HG03135 (cell line): ENCODE results near the gene FNDC7.
"Not testable (repeated sequence)": the region's sequence is repeated elsewhere in the genome, so short reads cannot be mapped to it uniquely, and the experiment has no call there.

Source experiments
- ATAC-seq: cut with Tn5 transposase; IDR thresholded peaks from one replicate; pipeline ENCODE4 v1.9.1; 2021; ENCODE audit warnings: mild to moderate bottlenecking, moderate library complexity; ENCODE audit not compliant: unreplicated experiment

The FNDC7 gene

DNA sequence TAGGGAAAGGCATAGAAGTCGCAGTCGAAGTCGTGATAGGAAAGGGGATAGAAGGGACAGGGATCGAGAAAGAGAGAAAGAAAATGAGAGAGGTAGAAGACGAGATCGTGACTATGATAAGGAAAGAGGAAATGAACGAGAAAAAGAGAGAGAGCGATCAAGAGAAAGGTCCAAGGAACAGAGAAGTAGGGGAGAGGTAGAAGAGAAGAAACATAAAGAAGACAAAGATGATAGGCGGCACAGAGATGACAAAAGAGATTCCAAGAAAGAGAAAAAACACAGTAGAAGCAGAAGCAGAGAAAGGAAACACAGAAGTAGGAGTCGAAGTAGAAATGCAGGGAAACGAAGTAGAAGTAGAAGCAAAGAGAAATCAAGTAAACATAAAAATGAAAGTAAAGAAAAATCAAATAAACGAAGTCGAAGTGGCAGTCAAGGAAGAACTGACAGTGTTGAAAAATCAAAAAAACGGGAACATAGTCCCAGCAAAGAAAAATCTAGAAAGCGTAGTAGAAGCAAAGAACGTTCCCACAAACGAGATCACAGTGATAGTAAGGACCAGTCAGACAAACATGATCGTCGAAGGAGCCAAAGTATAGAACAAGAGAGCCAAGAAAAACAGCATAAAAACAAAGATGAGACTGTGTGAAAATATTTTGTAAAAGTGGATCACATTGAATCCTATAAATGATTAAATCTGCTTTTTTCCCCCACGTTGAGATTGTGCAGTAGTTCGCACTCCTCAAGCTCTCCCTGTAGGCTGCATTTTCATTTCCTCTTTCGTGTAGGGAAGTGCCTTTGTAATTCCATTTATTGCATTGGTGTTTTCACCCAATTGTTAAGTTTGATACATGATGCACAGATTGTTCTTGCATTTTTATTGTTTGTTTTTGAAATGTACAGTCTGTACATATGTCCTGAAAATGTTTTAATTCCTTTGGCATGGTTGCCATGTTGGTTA, 13.1 kb upstream of the FNDC7 start:
- no peak for ATAC-seq

DNA sequence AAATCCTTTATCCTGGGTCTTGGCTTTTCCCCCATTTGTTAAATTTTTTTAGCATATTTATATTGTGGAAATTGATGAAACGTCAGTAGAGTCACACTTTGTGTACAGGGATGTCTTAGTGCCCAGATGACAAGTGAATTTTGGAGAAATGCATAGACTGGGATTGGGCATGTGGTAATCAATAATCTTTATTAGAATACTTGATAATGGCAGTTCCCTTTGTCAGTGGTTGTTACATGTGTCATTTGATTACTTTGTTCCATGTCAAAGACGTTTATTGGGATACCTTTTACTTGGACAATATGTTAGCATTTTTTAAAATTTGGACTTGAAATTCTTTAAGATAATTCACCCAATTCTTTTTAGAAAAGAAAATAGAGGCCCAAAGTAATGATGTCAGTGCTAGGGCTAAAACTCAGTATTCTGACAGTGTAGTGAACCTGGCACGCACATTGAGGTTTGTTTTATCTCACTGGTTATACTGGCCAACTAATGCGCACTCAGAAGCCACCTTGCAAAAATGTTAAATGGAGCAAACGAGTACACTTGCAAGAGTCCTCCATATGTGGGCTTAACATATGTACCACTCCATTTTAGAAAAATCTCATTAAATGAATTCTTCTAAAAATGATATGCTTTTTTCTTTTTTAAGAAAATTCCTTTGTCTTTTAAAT, 11.4 kb upstream of the FNDC7 start:
- no peak for ATAC-seq

DNA sequence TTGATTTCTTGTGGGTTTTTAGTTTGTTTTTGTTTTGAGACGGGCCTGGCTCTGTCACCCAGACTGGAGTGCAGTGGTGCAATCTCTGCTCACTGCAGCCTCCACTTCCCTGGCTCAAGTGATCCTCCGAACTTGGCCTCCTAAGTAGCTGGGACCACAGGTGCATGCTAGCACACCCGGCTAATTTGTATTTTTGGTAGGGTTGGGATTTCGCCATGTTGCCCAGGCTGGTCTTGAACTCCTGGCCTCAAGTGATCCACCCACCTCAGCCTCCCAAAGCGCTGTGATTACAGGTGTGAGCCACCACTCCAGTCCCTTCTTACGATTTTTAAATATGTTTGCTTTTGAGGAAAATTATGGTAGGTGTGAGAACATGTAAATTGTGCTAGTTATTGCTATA, 10.6 kb upstream of the FNDC7 start:
- not testable (repeated sequence) for ATAC-seq

DNA sequence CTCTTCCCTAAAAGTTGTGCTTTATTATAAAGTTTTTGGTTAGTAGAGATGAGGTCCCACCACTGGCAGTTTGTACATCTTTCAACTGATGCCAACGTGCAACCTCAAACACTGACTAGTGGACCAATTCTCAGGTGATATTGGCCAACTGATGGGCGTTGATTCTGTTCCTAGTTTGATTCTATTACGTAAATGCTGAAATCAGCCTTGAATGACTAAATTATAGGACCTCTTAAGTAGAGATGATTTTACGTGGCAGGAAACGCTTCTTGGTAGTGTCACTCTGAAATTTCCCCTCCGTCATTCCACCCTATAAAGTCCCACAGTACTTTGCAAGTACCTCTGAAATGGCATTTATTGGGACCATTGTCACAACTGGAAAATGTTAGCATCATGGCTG, 8.8 kb upstream of the FNDC7 start:
- no peak for ATAC-seq

DNA sequence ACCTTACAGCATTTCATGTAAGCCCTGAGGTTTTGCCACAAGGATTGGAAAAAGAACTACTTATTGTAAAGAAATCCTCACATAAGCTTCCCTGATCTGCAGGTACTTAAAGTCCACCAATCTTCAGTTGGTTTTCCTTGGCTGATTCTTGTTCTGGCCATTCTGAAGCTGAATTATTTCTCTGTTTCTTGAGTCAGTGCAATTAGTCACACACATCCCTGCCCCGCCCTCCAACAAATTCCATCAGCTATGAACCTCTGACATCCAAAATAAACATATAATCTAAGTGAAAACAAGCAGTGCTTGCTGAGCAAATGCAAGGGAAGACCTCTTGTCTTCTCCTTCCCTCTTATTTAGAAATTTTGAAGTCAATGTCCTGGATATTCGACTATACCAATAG, 8.2 kb upstream of the FNDC7 start:
- no peak for ATAC-seq

DNA sequence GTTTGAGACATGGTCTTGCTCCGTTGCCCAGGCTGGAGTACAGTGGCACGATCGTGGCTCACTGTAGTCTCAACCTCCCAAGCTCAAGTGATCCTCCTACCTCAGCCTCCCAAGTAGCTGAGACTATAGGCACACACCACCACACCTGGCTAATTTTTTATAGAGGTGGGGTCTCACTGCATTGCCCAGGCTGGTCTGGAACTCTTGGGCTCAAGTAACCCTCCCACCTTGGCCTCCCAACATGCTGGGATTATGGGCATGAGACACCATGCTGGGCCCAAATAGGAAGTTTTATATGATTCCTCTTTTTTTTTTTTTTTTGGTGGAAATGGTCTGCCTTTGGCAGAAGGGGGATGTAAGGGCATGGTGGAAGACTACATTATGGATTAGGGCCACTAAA, 6.1 kb upstream of the FNDC7 start:
- ATAC-seq, result no peak

DNA sequence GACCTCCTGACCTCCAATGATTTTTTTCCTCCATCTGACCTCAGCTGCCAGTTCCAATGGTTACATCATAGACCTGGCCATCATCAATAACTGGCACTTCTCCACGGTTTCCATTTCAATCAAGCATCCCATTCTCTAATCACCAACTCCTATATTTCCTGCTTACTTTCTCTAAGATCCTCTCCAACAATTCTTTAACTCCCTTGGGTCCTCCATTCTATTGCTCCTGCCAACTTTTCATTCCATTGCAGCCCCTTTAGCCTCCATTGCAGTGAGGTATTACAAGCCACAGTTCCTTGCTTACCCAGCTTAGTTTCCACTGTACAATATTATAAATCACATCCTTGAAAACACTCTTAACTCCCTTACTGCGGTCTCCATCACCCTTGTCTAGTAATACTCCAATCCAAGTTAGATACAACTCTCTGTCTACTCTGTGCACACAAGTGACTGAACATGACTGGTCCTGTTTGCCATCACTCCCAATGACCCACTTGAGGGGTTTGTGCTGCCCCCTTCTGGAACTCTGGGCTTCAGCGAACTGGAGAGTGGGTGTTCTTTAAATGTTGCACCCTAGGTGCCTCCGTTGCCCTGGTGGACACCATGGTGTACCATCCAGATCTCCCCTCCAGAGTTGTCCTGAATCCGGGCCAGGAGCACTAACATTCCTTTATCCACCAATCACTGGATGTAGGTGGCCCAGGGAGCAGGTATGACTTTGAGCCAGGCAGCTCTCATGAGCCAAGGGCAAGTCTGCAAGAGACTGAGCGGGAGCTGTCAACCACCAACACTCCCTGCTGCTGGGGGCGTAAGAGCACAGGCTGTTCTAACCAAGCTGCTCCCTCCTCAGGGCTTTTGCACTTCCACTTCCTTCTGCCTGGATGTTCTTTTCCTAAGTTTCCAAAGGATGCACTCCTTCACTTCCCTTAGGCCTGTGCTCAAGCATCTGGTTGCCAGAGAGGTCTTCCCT, 3.7 kb upstream of the FNDC7 start:
- peak; percentile 51 for ATAC-seq

DNA sequence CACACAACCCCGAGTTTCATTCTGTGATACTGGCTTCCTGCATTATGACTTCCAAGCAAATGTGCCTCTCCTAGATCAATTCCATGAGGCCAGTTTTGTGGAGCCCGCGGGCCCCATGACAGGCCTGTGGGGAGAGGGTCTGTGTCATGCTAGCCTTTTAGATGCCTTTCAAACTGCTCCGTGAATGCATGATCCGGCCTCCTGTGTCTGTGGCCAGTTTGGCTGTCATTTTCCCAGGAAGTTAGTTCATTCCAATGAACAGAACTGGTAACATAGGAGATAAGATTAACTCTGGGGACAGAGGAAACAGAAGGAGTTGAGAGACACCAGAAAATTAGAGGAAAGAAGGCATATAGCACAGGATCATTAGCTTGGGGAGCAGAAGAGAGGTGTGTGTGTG, 3.2 kb downstream of the FNDC7 start:
- ATAC-seq, result no peak

DNA sequence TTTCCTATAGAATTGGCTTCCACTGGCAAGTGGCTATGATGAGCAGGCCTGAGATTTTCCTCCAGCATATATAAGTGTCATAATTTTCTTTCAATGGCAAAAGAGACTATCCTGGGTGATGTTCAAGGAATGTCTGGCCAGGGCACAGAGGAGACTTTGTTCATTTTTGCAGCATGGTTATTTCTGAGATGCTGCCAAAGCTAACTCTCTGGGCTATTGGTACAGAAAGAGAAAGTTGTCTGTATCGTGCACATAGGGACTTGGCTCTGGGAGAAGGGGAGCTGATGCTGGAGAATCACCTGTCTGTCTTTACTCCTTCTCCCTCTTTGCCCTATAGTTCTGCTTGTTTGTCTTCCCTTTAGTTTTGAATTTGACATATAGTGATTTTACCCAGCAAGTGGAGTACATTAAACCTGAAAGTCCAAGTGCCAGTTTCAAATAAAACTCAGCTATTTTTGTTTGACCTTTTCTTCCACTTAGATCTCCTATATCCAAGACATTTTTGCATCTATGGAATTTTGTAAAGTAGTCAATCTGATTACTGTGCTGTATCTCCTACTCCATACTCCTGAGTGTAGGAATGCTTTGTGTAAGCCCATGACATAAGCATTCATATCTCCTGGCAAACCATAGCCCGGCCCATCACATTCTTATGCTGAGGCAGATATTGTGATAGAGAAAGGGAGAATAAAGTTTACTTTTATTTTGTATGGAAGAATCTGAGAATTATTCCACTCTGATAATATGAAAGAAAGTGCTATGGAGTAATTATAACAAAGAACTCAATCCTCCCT, 3.9 kb downstream of the FNDC7 start:
- no peak for ATAC-seq

DNA sequence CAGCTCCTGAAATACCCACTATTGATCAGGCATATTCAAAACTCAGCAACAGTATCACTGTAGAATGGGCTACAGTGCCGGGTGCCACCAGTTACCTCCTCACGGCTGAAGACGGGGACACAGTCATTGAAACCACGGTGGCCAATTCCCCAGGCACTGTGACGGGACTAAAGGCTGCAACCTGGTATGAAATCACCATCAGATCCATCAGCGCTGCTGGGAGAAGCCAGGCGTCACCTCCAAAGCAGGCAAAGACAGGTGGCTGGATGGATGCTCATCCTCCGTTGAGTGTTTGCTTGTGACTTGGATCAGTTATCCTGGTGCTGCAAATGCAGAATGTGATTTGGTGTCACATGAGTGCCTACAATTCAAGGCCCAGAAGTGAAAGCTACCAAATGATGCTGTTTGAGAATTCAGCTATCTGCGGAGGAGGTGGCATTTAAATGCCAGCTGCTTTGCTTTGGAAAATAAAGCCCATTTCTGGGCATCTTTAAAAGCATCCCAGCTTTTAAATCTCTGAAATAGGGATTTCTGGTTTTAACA, 5.1 kb downstream of the FNDC7 start:
- no peak for ATAC-seq

DNA sequence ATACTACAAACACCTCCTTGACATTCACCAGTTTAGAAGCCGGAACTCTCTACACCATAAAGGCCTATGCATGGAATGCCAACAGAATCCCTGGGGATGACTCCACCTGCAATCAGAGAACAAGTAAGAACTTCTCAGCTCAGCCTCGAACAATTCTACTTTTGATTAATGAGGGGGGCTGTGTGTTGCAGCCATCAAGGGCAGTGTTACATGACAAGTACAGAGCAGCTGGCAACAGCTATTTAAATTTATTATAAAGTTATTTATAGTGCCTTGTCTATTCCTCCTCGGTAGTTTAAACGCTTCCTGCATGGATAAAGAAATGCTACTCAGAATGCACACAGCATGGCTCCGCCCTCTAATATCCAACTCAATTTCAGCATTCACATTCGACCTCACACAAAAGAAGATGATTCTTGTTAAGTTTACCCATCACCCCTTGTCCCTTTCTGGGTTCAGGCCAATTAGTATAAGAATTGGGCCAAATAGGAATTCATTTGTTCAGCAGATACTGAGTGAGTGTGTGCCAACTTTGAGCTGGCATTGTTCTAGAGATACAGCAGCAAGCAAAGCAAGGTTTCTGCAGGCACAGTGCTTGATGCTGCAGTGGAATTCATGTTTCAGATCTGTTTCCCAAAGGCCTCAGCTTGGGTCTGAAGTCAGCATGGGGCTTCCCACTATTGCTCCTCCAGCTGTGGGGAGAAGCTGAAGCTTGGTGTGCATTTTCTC, 6.4 kb downstream of the FNDC7 start:
- ATAC-seq, result no peak

DNA sequence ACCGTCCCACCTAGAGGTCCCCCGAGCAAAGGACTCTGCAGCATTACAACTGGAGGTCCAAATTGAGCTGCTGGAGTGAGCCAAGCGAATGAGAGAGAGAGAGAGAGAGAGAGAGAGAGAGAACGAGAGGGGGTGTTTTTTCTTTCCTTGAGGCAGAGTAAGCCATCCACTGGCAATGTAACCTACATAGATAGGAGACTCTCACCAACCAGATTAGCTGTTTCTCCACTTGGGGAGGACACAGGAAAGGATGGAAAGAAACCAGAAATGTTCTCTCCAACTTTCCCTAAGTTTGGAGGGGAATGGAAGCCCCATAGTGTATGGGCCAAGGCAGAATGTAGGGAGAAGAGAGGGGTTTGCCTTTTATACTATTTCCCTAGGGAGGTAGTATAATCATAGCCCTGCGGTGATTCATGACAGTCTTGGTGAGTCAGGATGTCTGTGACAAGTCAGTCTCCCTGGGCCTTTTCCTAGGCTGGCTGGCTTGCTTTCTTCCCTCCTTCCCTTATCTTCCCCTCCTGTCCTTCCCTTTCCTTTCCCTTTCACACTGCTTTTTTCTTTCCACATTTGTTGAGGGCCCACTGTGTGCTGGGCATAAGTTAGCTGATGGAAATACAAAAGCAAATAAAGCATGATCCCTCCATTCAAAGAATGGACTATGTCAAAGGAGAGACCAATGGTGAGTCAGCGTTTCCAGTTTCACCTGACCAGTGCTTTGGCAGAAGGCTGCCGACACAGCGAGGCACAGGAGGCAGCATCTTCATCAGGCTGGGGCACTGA, 7.1 kb downstream of the FNDC7 start:
- no peak for ATAC-seq

DNA sequence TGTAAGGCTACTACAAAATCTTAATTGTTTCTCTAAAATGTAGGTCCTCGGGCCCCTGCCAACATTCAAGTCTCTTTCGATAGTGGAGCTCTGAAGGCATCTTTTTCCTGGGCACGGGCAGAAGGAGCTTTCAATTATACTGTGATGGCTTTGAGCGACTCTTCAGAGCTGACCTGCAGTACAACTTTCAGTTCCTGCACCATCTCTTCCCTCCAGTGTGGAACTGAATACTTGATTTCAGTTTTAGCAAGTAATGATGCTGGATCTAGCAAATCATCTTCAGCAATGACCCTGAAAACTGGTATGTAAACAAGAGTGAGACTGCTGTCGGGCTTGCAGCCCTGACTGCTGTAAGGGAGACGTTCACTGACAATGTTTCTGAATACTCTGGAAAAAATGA, 9.6 kb downstream of the FNDC7 start:
- ATAC-seq, result no peak

DNA sequence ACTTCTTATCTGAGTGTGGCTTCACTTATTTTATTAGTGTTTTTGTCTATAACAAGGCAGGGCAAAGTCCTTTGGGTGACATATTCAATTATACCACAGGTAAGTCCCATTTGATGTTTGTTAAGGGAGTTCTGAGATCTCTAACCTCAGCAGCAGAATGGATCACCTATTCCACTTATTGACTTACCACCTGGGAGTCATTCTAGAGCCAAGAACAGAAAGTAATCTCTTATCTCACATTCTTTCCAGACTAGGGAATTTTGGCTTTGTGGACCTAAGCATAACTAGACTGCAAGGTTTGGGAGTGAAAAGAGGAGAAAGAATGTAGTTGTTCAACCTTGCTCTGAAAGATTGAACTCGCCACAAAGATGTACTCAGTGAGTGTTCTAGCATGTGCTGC, 13.2 kb downstream of the FNDC7 start:
- ATAC-seq, result no peak

DNA sequence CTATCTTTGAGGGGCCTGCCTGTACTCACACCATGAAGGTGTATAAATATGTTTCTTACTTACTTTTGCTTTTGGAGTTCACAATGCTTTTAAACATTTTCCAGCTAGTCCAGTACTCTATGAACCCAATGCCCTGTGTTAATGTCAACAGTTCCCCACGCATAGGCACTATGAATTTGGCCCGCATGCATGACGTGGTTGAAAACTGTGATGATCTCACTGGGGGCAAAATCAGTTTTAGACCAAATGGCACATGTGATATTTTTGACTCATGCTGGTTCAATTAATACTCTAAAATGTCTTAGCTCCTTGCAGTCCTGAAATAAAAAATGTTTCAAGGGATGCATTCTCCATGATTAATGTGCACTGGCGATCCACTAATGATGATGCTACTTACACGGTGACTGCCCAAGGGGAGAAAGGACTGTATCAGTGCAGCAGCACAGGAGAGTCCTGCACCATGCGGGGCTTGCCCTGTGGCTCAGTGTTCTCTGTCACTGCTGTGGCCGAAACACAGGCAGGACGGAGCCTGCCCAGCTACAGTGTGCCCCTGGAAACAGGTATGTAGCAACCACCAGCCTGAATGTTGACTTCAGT, 15.7 kb downstream of the FNDC7 start:
- ATAC-seq, result no peak

DNA sequence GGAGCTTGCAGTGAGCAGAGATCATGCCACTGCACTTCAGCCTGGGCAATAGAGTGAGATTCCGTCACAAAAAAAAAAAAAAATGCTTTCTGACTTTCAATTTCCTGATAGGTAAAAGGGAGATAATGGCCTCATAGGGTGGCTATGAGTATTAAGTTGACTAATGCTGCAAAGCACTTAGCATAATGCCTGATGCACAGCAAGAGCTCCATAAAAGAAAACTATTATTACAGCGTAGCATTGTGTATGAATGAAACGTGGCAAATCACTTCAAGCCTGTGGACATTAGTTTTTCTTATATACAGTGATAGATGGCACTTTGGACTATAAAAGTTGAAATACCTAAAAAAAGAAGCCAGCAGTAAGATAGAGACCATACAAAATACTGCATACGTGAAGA, 16.8 kb downstream of the FNDC7 start:
- ATAC-seq, result no peak

DNA sequence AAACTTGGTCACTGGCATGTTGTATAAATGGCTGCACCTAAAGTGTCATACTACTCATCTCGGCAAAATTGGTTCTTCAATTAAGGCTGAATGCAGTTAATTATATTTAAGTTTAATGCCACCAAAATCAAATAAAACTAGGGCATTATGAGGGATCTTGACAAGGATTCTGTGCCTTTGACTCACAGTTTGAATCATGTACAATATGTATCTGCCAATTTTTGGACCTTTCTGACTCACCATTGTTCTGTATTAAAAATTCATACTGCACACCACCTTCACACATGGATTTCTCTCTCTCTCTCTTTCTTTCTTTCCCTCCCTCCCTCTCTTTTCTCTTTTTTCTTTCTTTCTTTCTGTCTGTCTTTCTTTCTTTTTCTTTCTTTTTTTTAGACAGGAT, 19.7 kb downstream of the FNDC7 start:
- no peak for ATAC-seq

DNA sequence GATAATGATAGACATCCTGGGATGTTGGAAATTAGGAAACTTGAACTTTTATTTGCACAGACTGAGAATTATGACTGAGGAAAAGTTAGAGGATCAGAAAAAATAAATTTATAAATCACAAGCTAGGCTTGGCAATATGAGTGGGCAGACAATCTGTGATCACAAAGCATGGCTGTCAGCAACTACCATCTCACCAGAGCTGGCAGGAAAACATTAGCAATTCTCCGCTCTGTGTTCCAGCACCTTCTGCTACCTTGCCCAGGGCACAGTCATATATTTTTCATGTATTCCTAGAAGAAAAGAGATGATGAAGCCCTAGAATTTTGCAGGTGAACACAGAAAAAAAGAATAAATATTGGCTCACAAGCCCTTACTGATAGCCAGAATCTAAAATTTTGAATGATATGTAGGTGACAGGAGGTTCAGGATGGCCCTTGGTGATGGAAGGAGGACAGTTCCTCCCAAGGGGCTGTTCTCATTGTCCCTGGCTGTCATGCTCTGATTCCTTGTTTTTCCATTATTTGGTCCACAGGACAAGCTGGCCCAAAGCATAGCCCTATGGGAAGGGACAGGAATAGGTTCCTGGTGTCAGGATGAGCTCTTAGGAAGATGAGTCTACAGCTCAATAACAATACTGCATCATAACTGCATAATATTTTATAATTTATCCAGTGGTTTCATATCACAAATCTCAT, 21.6 kb downstream of the FNDC7 start:
- ATAC-seq, result no peak
